GM18508 (cell line): Measurements from ENCODE around the gene NFIA.
"Not testable (repeated sequence)": the region's sequence is repeated elsewhere in the genome, so short reads cannot be mapped to it uniquely, and the experiment has no call there.

Source experiments
- ATAC-seq: cut with Tn5 transposase; IDR thresholded peaks from one replicate; pipeline ENCODE4 v1.9.1; 2021; ENCODE audit warnings: moderate number of reproducible peaks; ENCODE audit not compliant: insufficient read depth, unreplicated experiment

NFIA gene

GRCh38 chr1:61453111-61453961 is 371.0 kb downstream of the NFIA start:
- no peak for ATAC-seq

- ATAC-seq = no peak
These were observed 373.0 kb downstream of the NFIA start for GRCh38 chr1:61455400-61455799.

- no peak for ATAC-seq
These were observed 375.2 kb downstream of the NFIA start for GRCh38 chr1:61457526-61458040.

- no peak for ATAC-seq
These were observed 377.0 kb downstream of the NFIA start for GRCh38 chr1:61459345-61459744.

GRCh38 chr1:61460191-61460590 is 377.8 kb downstream of the NFIA start:
- no peak for ATAC-seq

- no peak for ATAC-seq
These were observed 379.3 kb downstream of the NFIA start for GRCh38 chr1:61461406-61462384.

- ATAC-seq = no peak
These were observed 380.3 kb downstream of the NFIA start for GRCh38 chr1:61462628-61463027.

- no peak for ATAC-seq
These were observed 380.9 kb downstream of the NFIA start for GRCh38 chr1:61463220-61463619.

- not testable (repeated sequence) for ATAC-seq
These were observed 385.5 kb downstream of the NFIA start for GRCh38 chr1:61467836-61468235.

GRCh38 chr1:61469365-61469764 is 387.0 kb downstream of the NFIA start:
- ATAC-seq = no peak

GRCh38 chr1:61472876-61473275 is 390.5 kb downstream of the NFIA start:
- no peak for ATAC-seq

GRCh38 chr1:61474269-61474817 is 392.0 kb downstream of the NFIA start:
- no peak for ATAC-seq

- ATAC-seq = no peak
These were observed 392.6 kb downstream of the NFIA start for GRCh38 chr1:61474963-61475362.

GRCh38 chr1:61477301-61477700 is 394.9 kb downstream of the NFIA start:
- no peak for ATAC-seq

- ATAC-seq = no peak
These were observed 398.0 kb downstream of the NFIA start for GRCh38 chr1:61480273-61480935.

- no peak for ATAC-seq
These were observed 399.0 kb downstream of the NFIA start for GRCh38 chr1:61481315-61481715.

GRCh38 chr1:61482170-61482734 is 399.9 kb downstream of the NFIA start:
- no peak for ATAC-seq

GRCh38 chr1:61486783-61487536 is 404.6 kb downstream of the NFIA start:
- no peak for ATAC-seq

- ATAC-seq = no peak
These were observed 405.4 kb downstream of the NFIA start for GRCh38 chr1:61487801-61488200.
